GM18502 (cell line): Measurements from ENCODE around the gene CDK13.

Source experiments
- ATAC-seq: cut with Tn5 transposase; IDR thresholded peaks from one replicate; pipeline ENCODE4 v1.9.1; 2021; ENCODE audit warnings: mild to moderate bottlenecking; ENCODE audit not compliant: unreplicated experiment, poor library complexity

The CDK13 gene

GRCh38 chr7:39948956-39949928 lies 814 bp upstream of the CDK13 start:
- peak; percentile 73 for ATAC-seq

- ATAC-seq = no peak
Observed at GRCh38 chr7:39950473-39951225, 593 bp downstream of the CDK13 start.

- peak; percentile 34 for ATAC-seq
Observed at GRCh38 chr7:39951226-39952194, 1.5 kb downstream of the CDK13 start.

GRCh38 chr7:39952374-39952773 lies 2.3 kb downstream of the CDK13 start:
- no peak for ATAC-seq

- ATAC-seq = no peak
Observed at GRCh38 chr7:39952803-39953202, 2.7 kb downstream of the CDK13 start.

- no peak for ATAC-seq
Observed at GRCh38 chr7:39954694-39955093, 4.6 kb downstream of the CDK13 start.

GRCh38 chr7:39958038-39958437 lies 8.0 kb downstream of the CDK13 start:
- peak; percentile 49 for ATAC-seq

- ATAC-seq = no peak
Observed at GRCh38 chr7:39967406-39968161, 17.5 kb downstream of the CDK13 start.

GRCh38 chr7:39969431-39969830 lies 19.4 kb downstream of the CDK13 start:
- no peak for ATAC-seq

GRCh38 chr7:39971924-39972323 lies 21.9 kb downstream of the CDK13 start:
- ATAC-seq = no peak

- ATAC-seq = no peak
Observed at GRCh38 chr7:39973801-39974200, 23.7 kb downstream of the CDK13 start.

- no peak for ATAC-seq
Observed at GRCh38 chr7:39978230-39978934, 28.3 kb downstream of the CDK13 start.

- no peak for ATAC-seq
Observed at GRCh38 chr7:39979406-39980073, 29.5 kb downstream of the CDK13 start.

- no peak for ATAC-seq
Observed at GRCh38 chr7:39985398-39985918, 35.4 kb downstream of the CDK13 start.

- no peak for ATAC-seq
Observed at GRCh38 chr7:39987641-39988347, 37.7 kb downstream of the CDK13 start.

- no peak for ATAC-seq
Observed at GRCh38 chr7:40000734-40001315, 50.8 kb downstream of the CDK13 start.

GRCh38 chr7:40001649-40002048 lies 51.6 kb downstream of the CDK13 start:
- ATAC-seq = no peak
